ENCODE data around the gene DISC1. TPM values are rescaled to one million over a fixed set of nuclear protein-coding genes. Genes with fewer than 3 reads are reported as not detected.

The DISC1 gene
- total RNA-seq, 1 experiment from 2014 or later: 1.8 TPM

GRCh38 chr1:231872461-231872910 is 245.9 kb downstream of the DISC1 start:
- no peak for TF ChIP-seq CBX3 (IDR thresholded peaks at IDR 0.05; ENCODE audit: low read depth)
- no peak for TF ChIP-seq CEBPB (IDR thresholded peaks at IDR 0.05; ENCODE audit: low read depth)
- no peak for TF ChIP-seq EZH2 (IDR thresholded peaks at IDR 0.05)
- TF ChIP-seq POLR2AphosphoS5 (IDR thresholded peaks at IDR 0.05; ENCODE audit: low read depth, low read length): no peak
- TF ChIP-seq CTCF (IDR thresholded peaks at IDR 0.05 in 2 of 3, conservative IDR thresholded peaks at IDR 0.05 in 1 of 3; ENCODE audit: borderline replicate concordance in 1 of 3, insufficient read depth in 1 of 3, low read depth in 2 of 3, low read length in 2 of 3): no peak
- no peak for TF ChIP-seq ATF3 (IDR thresholded peaks at IDR 0.05)
- TF ChIP-seq ZNF274 (IDR thresholded peaks at IDR 0.05; ENCODE audit: low read depth, low read length): no peak
- Histone ChIP-seq H4K20me1 (ENCODE audit: insufficient read depth) (no peaks in the 10 kb centered on the region), H3K27ac (ENCODE audit: low read depth, low read length) (no peak overlapping the region), H3K4me2 (ENCODE audit: low read length) (no peak overlapping the region), H3K36me3 (ENCODE audit: control insufficient read depth in 1 of 2, insufficient read depth in 2 of 2, low read length in 2 of 2) (no peaks in the 10 kb centered on the region), H2AFZ (ENCODE audit: low read depth, low read length, poor library complexity, severe bottlenecking) (no peak overlapping the region), H3K27me3 (ENCODE audit: insufficient read depth, low read length) (no peaks in the 10 kb centered on the region), H3K4me1 (ENCODE audit: control insufficient read depth in 1 of 2, insufficient read depth in 2 of 2, low read length in 2 of 2) (no peaks in the 10 kb centered on the region), H3K9me2 (ENCODE audit: insufficient read depth) (no peaks in the 10 kb centered on the region), H3K9me3 (ENCODE audit: control insufficient read depth in 1 of 2, insufficient read depth in 1 of 2, low read depth in 1 of 2, low read length in 2 of 2) (no peaks in the 10 kb centered on the region), H3K4me3 (replicated peaks in 1 of 2; ENCODE audit: low read depth in 1 of 2, low read length in 2 of 2) (no peak overlapping the region), H3K79me2 (ENCODE audit: insufficient read depth, low read length) (no peaks in the 10 kb centered on the region), H3K9ac (ENCODE audit: low read length) (no peak overlapping the region)
- no TSS peak for BruUV-seq (replicated peaks)
- DNase-seq (ENCODE audit: low read depth, low spot score): no peak
- CTCF ChIA-PET: no interaction called here
- intact Hi-C loops (cut with micrococcal nuclease): no loop called here
- RAD21 ChIA-PET (ENCODE audit: low non-redundant PET in 1 of 2, low total read pairs in 2 of 2, uncharacterized antibody in 2 of 2, unreplicated experiment in 2 of 2): no interaction called here
- no peak for ATAC-seq
- POLR2A ChIA-PET: no interaction called here

- CTCF ChIA-PET: no interaction called here
- intact Hi-C loops (cut with micrococcal nuclease): no loop called here
- no TSS peak for BruUV-seq (replicated peaks)
- H3K9ac ChIP-seq (ENCODE audit: low read length): no peak overlapping the region
- H3K4me2 ChIP-seq (ENCODE audit: low read length): no peak overlapping the region
- no peak overlapping the region for H2AFZ ChIP-seq (ENCODE audit: low read depth, low read length, poor library complexity, severe bottlenecking)
- no peaks in the 10 kb centered on the region for H3K9me3 ChIP-seq (ENCODE audit: control insufficient read depth in 1 of 2, insufficient read depth in 1 of 2, low read depth in 1 of 2, low read length in 2 of 2)
- H3K4me1 ChIP-seq (ENCODE audit: control insufficient read depth in 1 of 2, insufficient read depth in 2 of 2, low read length in 2 of 2): no peaks in the 10 kb centered on the region
- H3K27me3 ChIP-seq (ENCODE audit: insufficient read depth, low read length): no peaks in the 10 kb centered on the region
- H3K79me2 ChIP-seq (ENCODE audit: insufficient read depth, low read length): no peaks in the 10 kb centered on the region
- H3K36me3 ChIP-seq (ENCODE audit: control insufficient read depth in 1 of 2, insufficient read depth in 2 of 2, low read length in 2 of 2): no peaks in the 10 kb centered on the region
- DNase-seq (ENCODE audit: low read depth, low spot score) (no peak), ATAC-seq (no peak)
- POLR2A ChIA-PET: no interaction called here
- H4K20me1 ChIP-seq (ENCODE audit: insufficient read depth): no peaks in the 10 kb centered on the region
- H3K9me2 ChIP-seq (ENCODE audit: insufficient read depth): no peaks in the 10 kb centered on the region
- H3K27ac ChIP-seq (ENCODE audit: low read depth, low read length): no peak overlapping the region
- TF ChIP-seq ZNF274 (IDR thresholded peaks at IDR 0.05; ENCODE audit: low read depth, low read length): no peak
- TF ChIP-seq SIN3A (IDR thresholded peaks at IDR 0.05; ENCODE audit: low read depth): no peak
- TF ChIP-seq EGR1 (IDR thresholded peaks at IDR 0.05; ENCODE audit: low read depth): no peak
- no peak for TF ChIP-seq EZH2phosphoT487 (IDR thresholded peaks at IDR 0.05; ENCODE audit: borderline replicate concordance)
- no peak for TF ChIP-seq CTCF (IDR thresholded peaks at IDR 0.05 in 2 of 3, conservative IDR thresholded peaks at IDR 0.05 in 1 of 3; ENCODE audit: borderline replicate concordance in 1 of 3, insufficient read depth in 1 of 3, low read depth in 2 of 3, low read length in 2 of 3)
- no peak for TF ChIP-seq YY1 (IDR thresholded peaks at IDR 0.05; ENCODE audit: extremely low read depth, insufficient replicate concordance, low read depth, low read length)
- TF ChIP-seq ZBTB33 (IDR thresholded peaks at IDR 0.05; ENCODE audit: extremely low read depth, insufficient replicate concordance, low read length): no peak
- RAD21 ChIA-PET (ENCODE audit: low non-redundant PET in 1 of 2, low total read pairs in 2 of 2, uncharacterized antibody in 2 of 2, unreplicated experiment in 2 of 2): no interaction called here
- no peak overlapping the region for H3K4me3 ChIP-seq (replicated peaks in 1 of 2; ENCODE audit: low read depth in 1 of 2, low read length in 2 of 2)
Observed at GRCh38 chr1:231878737-231879136, 252.1 kb downstream of the DISC1 start.
